HepG2 (cell line): ENCODE results near the gene IRF1. TPM values are rescaled to one million over a fixed set of nuclear protein-coding genes. Genes with fewer than 3 reads are reported as not detected.

Experiments used
- AKNA ChIP-seq: sonication (generic); formaldehyde crosslinking; IDR thresholded peaks from 2 replicates; pipeline ENCODE4 v1.4.0; 2020; ENCODE audit warnings: missing genetic modification reagents, borderline replicate concordance
- CENPBD1 ChIP-seq: sonication (generic); formaldehyde crosslinking; IDR thresholded peaks from 2 replicates; pipeline ENCODE4 v1.8.0; 2022; ENCODE audit warnings: missing genetic modification reagents, low read depth, mild to moderate bottlenecking, borderline replicate concordance
- DPF2 ChIP-seq: sonication (generic); formaldehyde crosslinking; IDR thresholded peaks from 2 replicates; pipeline ENCODE4 v1.4.0; 2020; ENCODE audit warnings: mild to moderate bottlenecking, low read depth, missing genetic modification reagents, borderline replicate concordance
- E2F1 ChIP-seq: sonication (generic); formaldehyde crosslinking; IDR thresholded peaks from 2 replicates; pipeline ENCODE4 v1.5.0; 2020; ENCODE audit warnings: missing genetic modification reagents
- GATAD1 ChIP-seq: IDR thresholded peaks from 2 replicates; pipeline ENCODE4 v1.6.1; 2016; ENCODE audit warnings: missing genetic modification reagents, missing compliant biosample characterization
- NR2F2 ChIP-seq: IDR thresholded peaks from 2 replicates; pipeline ENCODE4 v1.6.1; 2012; ENCODE audit warnings: low read depth, inconsistent platforms, borderline replicate concordance
- PREB ChIP-seq: sonication (generic); formaldehyde crosslinking; IDR thresholded peaks from 2 replicates; pipeline ENCODE4 v1.4.0; 2020; ENCODE audit warnings: missing genetic modification reagents
- RFX3 ChIP-seq: IDR thresholded peaks from 2 replicates; pipeline ENCODE4 v1.6.1; 2016; ENCODE audit warnings: missing biosample characterization, missing genetic modification reagents
- RFXAP ChIP-seq: sonication (generic); formaldehyde crosslinking; IDR thresholded peaks from 2 replicates; pipeline ENCODE4 v1.4.0; 2020; ENCODE audit warnings: missing genetic modification reagents, borderline replicate concordance
- TFDP1 ChIP-seq: IDR thresholded peaks from 2 replicates; pipeline ENCODE4 v1.6.1; 2016; ENCODE audit warnings: missing compliant biosample characterization, missing genetic modification reagents, borderline replicate concordance
- TFDP2 ChIP-seq: sonication (generic); formaldehyde crosslinking; IDR thresholded peaks from 2 replicates; pipeline ENCODE4 v1.4.0; 2020; ENCODE audit warnings: missing genetic modification reagents
- THRA ChIP-seq: sonication (generic); formaldehyde crosslinking; IDR thresholded peaks from 2 replicates; pipeline ENCODE4 v1.4.0; 2020; ENCODE audit warnings: missing genetic modification reagents, borderline replicate concordance
- ZFP82 ChIP-seq: sonication (generic); formaldehyde crosslinking; IDR thresholded peaks from 2 replicates; pipeline ENCODE4 v1.5.1; 2020; ENCODE audit warnings: mild to moderate bottlenecking, missing genetic modification reagents, borderline replicate concordance
- ZNF282 ChIP-seq: fragments of 450-650 bp; IDR thresholded peaks from 2 replicates; pipeline ENCODE4 v1.6.1; 2018; ENCODE audit not compliant: partially characterized antibody
- ZNF367 ChIP-seq: sonication (generic); formaldehyde crosslinking; IDR thresholded peaks from 2 replicates; pipeline ENCODE4 v1.4.0; 2020; ENCODE audit warnings: missing genetic modification reagents, borderline replicate concordance
- ZNF564 ChIP-seq: sonication (generic); formaldehyde crosslinking; IDR thresholded peaks from 2 replicates; pipeline ENCODE4 v1.8.1; 2023; ENCODE audit warnings: mild to moderate bottlenecking, missing genetic modification reagents
- ZSCAN9 ChIP-seq: IDR thresholded peaks from 2 replicates; pipeline ENCODE4 v1.6.1; 2016; ENCODE audit warnings: borderline replicate concordance
- polyA plus RNA-seq, 8 experiments: library from polyadenylated mRNA; depleted of rRNA in 3 of 8; stranded (reverse) in 7 of 8; unstranded in 1 of 8; fragments of >200 nt; fragmentation: Illumina TruSeq in 4 of 8; extraction: Trizol in 4 of 8; gene quantifications; 2 replicates each; pipeline versions ENCODE4 v1.2.1 to v1.2.3, GENCODE V29; 2011 to 2016; ENCODE audit warnings: low read depth in 4 of 8, missing spikeins in 1 of 8, mixed read lengths in 1 of 8; ENCODE audit not compliant: insufficient read depth in 1 of 8
- total RNA-seq, 5 experiments: library from RNA; depleted of rRNA; stranded (reverse); fragments of >200 nt; fragmentation: Illumina TruSeq; extraction: Trizol; gene quantifications; 2 replicates each; pipeline ENCODE4 v1.2.3, GENCODE V29; 2016; ENCODE audit warnings: low read depth in 1 of 5

The IRF1 gene
- total and polyA plus RNA-seq, 2 of the 13 experiments (the other 11 are each of a cell fraction or from before 2014, with no cell fraction given), result 4.1 to 8.8 TPM

- TF ChIP-seq E2F1 (CRISPR knock-in tag) (no peak), TFDP2 (0 out of 2 replicates have a peak, but pooled peaks have one; percentile 15), ZNF367 (CRISPR knock-in tag) (no peak), TFDP1 (CRISPR knock-in tag) (no peak), ZNF282 (no peak), ZFP82 (CRISPR knock-in tag) (no peak), AKNA (CRISPR knock-in tag) (no peak), DPF2 (CRISPR knock-in tag) (no peak), GATAD1 (CRISPR knock-in tag) (no peak), PREB (CRISPR knock-in tag) (no peak), THRA (CRISPR knock-in tag) (no peak; the same call in 1 of the 2 replicates), RFX3 (CRISPR knock-in tag) (no peak), ZSCAN9 (no peak), CENPBD1 (CRISPR knock-in tag) (no peak), NR2F2 (no peak), ZNF564 (CRISPR knock-in tag) (no peak), RFXAP (CRISPR knock-in tag) (peak; percentile 99)
These were observed 23.9 kb downstream of the IRF1 start (continued) for GRCh38 chr5:132466433-132467286.
